H1 (cell line): ENCODE measurements around the gene MDM1. TPM values are rescaled to one million over a fixed set of nuclear protein-coding genes. Genes with fewer than 3 reads are reported as not detected.

ENCODE experiments used
- CTCF ChIA-PET: fragments of 300-600 bp; sonication (Branson Sonifier 250); formaldehyde crosslinking; loops from one replicate; lab custom pipeline; 2021; ENCODE audit not compliant: partially characterized antibody; lab: Charles Lee
- POLR2A ChIA-PET: fragments of 300-600 bp; sonication (Branson Sonifier 250); formaldehyde crosslinking; loops from one replicate; lab custom pipeline; 2021; ENCODE audit warnings: inconsistent platforms; ENCODE audit not compliant: partially characterized antibody; lab: Charles Lee
- DNase-seq, 2 experiments: peaks; one replicate each; pipeline versions ENCODE4 v3.0.0 to v3.0.0-alpha.2; 2010 to 2022; ENCODE audit warnings: low spot score in 2 of 2, low read depth in 1 of 2, mixed read lengths in 1 of 2
- FAIRE-seq: peaks from 2 replicates; lab custom pipeline; 2011; peaks lifted over from hg19 to GRCh38; lab: Jason Lieb, UNC
- H2AFZ ChIP-seq: 2 replicates; pipeline ENCODE4 v1.8.1; 2012; ENCODE audit warnings: low read length, inconsistent platforms
- H2AK5ac ChIP-seq: 2 replicates; pipeline ENCODE4 v1.6.1; 2013; ENCODE audit warnings: low read depth, low read length
- H2BK120ac ChIP-seq: replicated peaks from 2 replicates; pipeline ENCODE3; 2013; ENCODE audit warnings: low read depth, low read length, inconsistent platforms
- H2BK12ac ChIP-seq: 2 replicates; pipeline ENCODE4 v1.6.1; 2013; ENCODE audit warnings: low read depth, low read length
- H2BK15ac ChIP-seq: 2 replicates; pipeline ENCODE4 v1.6.1; 2013; ENCODE audit warnings: low read length
- H2BK20ac ChIP-seq: 2 replicates; pipeline ENCODE4 v1.6.1; 2013; ENCODE audit warnings: low read length
- H2BK5ac ChIP-seq: 2 replicates; pipeline ENCODE4 v1.6.1; 2013; ENCODE audit warnings: low read depth, low read length
- H3K14ac ChIP-seq: 2 replicates; pipeline ENCODE4 v1.6.1; 2013; ENCODE audit warnings: inconsistent platforms; ENCODE audit not compliant: insufficient read length
- H3K18ac ChIP-seq: 2 replicates; pipeline ENCODE4 v1.6.1; 2013; ENCODE audit warnings: low read length; ENCODE audit errors: extremely low read depth
- H3K23ac ChIP-seq: 2 replicates; pipeline ENCODE4 v1.6.1; 2013; ENCODE audit warnings: inconsistent platforms; ENCODE audit not compliant: insufficient read length
- H3K23me2 ChIP-seq: 2 replicates; pipeline ENCODE4 v1.6.1; 2013; ENCODE audit warnings: low read depth, low read length
- H3K27ac ChIP-seq: 2 replicates; pipeline ENCODE4 v1.6.1; 2011; ENCODE audit warnings: low read depth, low read length, inconsistent platforms
- H3K27me3 ChIP-seq, 4 experiments: replicated peaks in 1 of 4; 1 replicate in 1 of 4; 2 replicates in 3 of 4; pipeline versions ENCODE4 v1.6.1 to v1.8.1; 2011 to 2013; ENCODE audit warnings: low read length in 3 of 4, mild to moderate bottlenecking in 3 of 4, inconsistent platforms in 2 of 4, mixed read lengths in 2 of 4, moderate library complexity in 1 of 4; ENCODE audit not compliant: control insufficient read depth in 3 of 4, insufficient read depth in 3 of 4; ENCODE audit errors: extremely low read depth in 1 of 4
- H3K36me3 ChIP-seq, 4 experiments: 2 replicates each; pipeline versions ENCODE4 v1.6.1 to v1.8.1; 2011 to 2013; ENCODE audit warnings: mild to moderate bottlenecking in 4 of 4, low read length in 3 of 4, moderate library complexity in 2 of 4, control low read depth in 1 of 4, inconsistent platforms in 1 of 4; ENCODE audit not compliant: insufficient read depth in 4 of 4, control insufficient read depth in 2 of 4
- H3K4ac ChIP-seq: replicated peaks from 2 replicates; pipeline ENCODE3; 2013; ENCODE audit warnings: low read length, low read depth, mixed read lengths, inconsistent platforms; ENCODE audit not compliant: insufficient read length
- H3K4me1 ChIP-seq, 4 experiments: replicated peaks in 1 of 4; 1 replicate in 1 of 4; 2 replicates in 3 of 4; pipeline versions ENCODE4 v1.6.1 to v1.8.1; 2011 to 2013; ENCODE audit warnings: low read length in 3 of 4, inconsistent platforms in 2 of 4, mixed read lengths in 1 of 4; ENCODE audit not compliant: insufficient read depth in 4 of 4, control insufficient read depth in 3 of 4
- H3K4me2 ChIP-seq, 2 experiments: 2 replicates each; pipeline versions ENCODE4 v1.6.1 to v1.8.1; 2011 to 2013; ENCODE audit warnings: low read depth in 2 of 2, low read length in 2 of 2, control low read depth in 1 of 2, inconsistent platforms in 1 of 2, mild to moderate bottlenecking in 1 of 2; ENCODE audit not compliant: insufficient read depth in 1 of 2
- H3K4me3 ChIP-seq, 4 experiments: fragments of 200-600, 300-600 bp in 1 of 4; sonication (generic), shearing (Covaris generic), sonication (Bioruptor Twin) in 1 of 4; 2 replicates each; pipeline versions ENCODE4 v1.5.1 to v1.8.1; 2011 to 2016; ENCODE audit warnings: low read length in 4 of 4, low read depth in 3 of 4, control low read depth in 2 of 4, inconsistent platforms in 2 of 4, mild to moderate bottlenecking in 2 of 4, mixed read lengths in 1 of 4, moderate library complexity in 1 of 4; ENCODE audit not compliant: insufficient read depth in 2 of 4; ENCODE audit errors: extremely low read depth in 1 of 4
- H3K56ac ChIP-seq: replicated peaks from 2 replicates; pipeline ENCODE3; 2013; ENCODE audit warnings: low read depth, mild to moderate bottlenecking, mixed read lengths, low read length, inconsistent platforms; ENCODE audit not compliant: insufficient read length
- H3K79me1 ChIP-seq: 2 replicates; pipeline ENCODE4 v1.6.1; 2013; ENCODE audit warnings: low read depth, low read length, control low read depth
- H3K79me2 ChIP-seq, 2 experiments: 2 replicates each; pipeline versions ENCODE4 v1.6.1 to v1.8.1; 2012 to 2013; ENCODE audit warnings: low read length in 2 of 2, mild to moderate bottlenecking in 2 of 2, inconsistent platforms in 1 of 2; ENCODE audit not compliant: insufficient read depth in 2 of 2, control insufficient read depth in 1 of 2
- H3K9ac ChIP-seq, 4 experiments: replicated peaks in 1 of 4; 1 replicate in 1 of 4; 2 replicates in 3 of 4; pipeline versions ENCODE4 v1.6.1 to v1.8.1; 2011 to 2013; ENCODE audit warnings: low read depth in 3 of 4, low read length in 3 of 4, control low read depth in 2 of 4, mild to moderate bottlenecking in 2 of 4, moderate library complexity in 2 of 4, inconsistent platforms in 1 of 4; ENCODE audit errors: extremely low read depth in 1 of 4
- H3K9me3 ChIP-seq, 2 experiments: 2 replicates each; pipeline versions ENCODE4 v1.6.1 to v1.8.1; 2012 to 2013; ENCODE audit warnings: mild to moderate bottlenecking in 2 of 2, moderate library complexity in 2 of 2, control low read depth in 1 of 2, inconsistent platforms in 1 of 2, low read depth in 1 of 2, low read length in 1 of 2, mixed read lengths in 1 of 2; ENCODE audit not compliant: insufficient read depth in 2 of 2
- H4K20me1 ChIP-seq, 2 experiments: replicated peaks in 1 of 2; 2 replicates each; pipeline versions ENCODE3 to v1.8.1; 2011 to 2013; ENCODE audit warnings: inconsistent platforms in 2 of 2, low read length in 2 of 2, mild to moderate bottlenecking in 1 of 2; ENCODE audit not compliant: insufficient read depth in 2 of 2, control insufficient read depth in 1 of 2
- H4K5ac ChIP-seq: 2 replicates; pipeline ENCODE4 v1.6.1; 2013; ENCODE audit warnings: low read length, low read depth, mixed read lengths, inconsistent platforms; ENCODE audit not compliant: insufficient read length
- H4K8ac ChIP-seq: 2 replicates; pipeline ENCODE4 v1.8.0; 2013; ENCODE audit warnings: mild to moderate bottlenecking, moderate library complexity, low read length, inconsistent platforms; ENCODE audit not compliant: insufficient read depth; ENCODE audit errors: extremely low read depth
- H4K91ac ChIP-seq: replicated peaks from 2 replicates; pipeline ENCODE3; 2013; ENCODE audit warnings: low read length, mixed read lengths, inconsistent platforms; ENCODE audit not compliant: insufficient read length
- BACH1 ChIP-seq: IDR thresholded peaks from 2 replicates; pipeline ENCODE4 v1.6.1; 2012; ENCODE audit warnings: low read length, improper control_type of control experiment
- BCL11A ChIP-seq, 2 experiments: IDR thresholded peaks; one replicate each; pipeline ENCODE4 v1.6.1; 2011; ENCODE audit warnings: low read depth in 2 of 2, low read length in 2 of 2, mild to moderate bottlenecking in 2 of 2
- EP300 ChIP-seq, 2 experiments: IDR thresholded peaks; 1 replicate in 1 of 2; 2 replicates in 1 of 2; pipeline ENCODE4 v1.6.1; 2011 to 2012; ENCODE audit warnings: low read depth in 2 of 2, low read length in 2 of 2, mild to moderate bottlenecking in 2 of 2, borderline replicate concordance in 1 of 2, inconsistent platforms in 1 of 2, moderate library complexity in 1 of 2
- EZH2 ChIP-seq: fragments of 200-600 bp; sonication (generic); IDR thresholded peaks from 2 replicates; pipeline ENCODE4 v1.7.1; 2012; ENCODE audit warnings: low read depth, mild to moderate bottlenecking, moderate library complexity, low read length, inconsistent platforms; ENCODE audit not compliant: severe bottlenecking
- FOSL1 ChIP-seq: IDR thresholded peaks from 2 replicates; pipeline ENCODE4 v1.6.1; 2011; ENCODE audit warnings: mild to moderate bottlenecking, low read depth, low read length, moderate library complexity; ENCODE audit not compliant: insufficient read depth
- HDAC2 ChIP-seq, 2 experiments: fragments of 300-600 bp in 1 of 2; sonication (generic) in 1 of 2; IDR thresholded peaks; 2 replicates each; pipeline ENCODE4 v1.6.1; 2011 to 2012; ENCODE audit warnings: low read depth in 2 of 2, low read length in 2 of 2, mild to moderate bottlenecking in 2 of 2, moderate library complexity in 2 of 2, borderline replicate concordance in 1 of 2, inconsistent platforms in 1 of 2
- NANOG ChIP-seq: IDR thresholded peaks from 2 replicates; pipeline ENCODE4 v1.6.1; 2011; ENCODE audit warnings: low read length, low read depth, mild to moderate bottlenecking, inconsistent platforms; ENCODE audit not compliant: insufficient read depth, poor library complexity, severe bottlenecking
- POU5F1 ChIP-seq: IDR thresholded peaks from 2 replicates; pipeline ENCODE4 v1.6.1; 2011; ENCODE audit warnings: low read depth, mild to moderate bottlenecking, low read length, moderate library complexity
- SIN3A ChIP-seq, 2 experiments: IDR thresholded peaks in 1 of 2; conservative IDR thresholded peaks in 1 of 2; 2 replicates each; pipeline ENCODE4 v1.6.1; 2011 to 2012; ENCODE audit warnings: low read length in 2 of 2, improper control_type of control experiment in 1 of 2, low read depth in 1 of 2, mild to moderate bottlenecking in 1 of 2
- TBP ChIP-seq: IDR thresholded peaks from 2 replicates; pipeline ENCODE4 v1.6.1; 2011; ENCODE audit warnings: low read depth, low read length, improper control_type of control experiment
- WGBS, 2 experiments: shearing (Covaris generic) in 1 of 2; methylation state at CpG; one replicate each; pipeline versions ENCODE4 v1.1.6 to v1.1.7; 2013 to 2015; ENCODE audit warnings: low lambda C conversion rate in 2 of 2, mixed read lengths in 2 of 2, inconsistent platforms in 1 of 2, low coverage in 1 of 2, missing lambda C conversion rate in 1 of 2; ENCODE audit not compliant: insufficient replicate concordance in 2 of 2, insufficient coverage in 1 of 2, insufficient read length in 1 of 2; ENCODE audit errors: extremely low coverage in 1 of 2, missing lambda C conversion rate in 1 of 2; 5-methylcytosine and 5-hydroxymethylcytosine counted together
- polyA plus RNA-seq, 7 experiments: library from polyadenylated mRNA; depleted of rRNA in 3 of 7; stranded (reverse) in 5 of 7; unstranded in 2 of 7; fragments of >200 nt in 5 of 7; fragments of 200-250 nt in 2 of 7; gene quantifications; 1 replicate in 5 of 7; 2 replicates in 1 of 7; 4 replicates in 1 of 7; pipeline versions ENCODE4 v1.2.1 to v1.2.3, GENCODE V29; 2011 to 2013; ENCODE audit warnings: missing spikeins in 2 of 7, mixed read lengths in 2 of 7
- total RNA-seq: library from RNA; stranded (reverse); fragmentation: NEBNext Ultra II Directional; extraction: Animal tissue kit (Norgen Biotek cat#: 25700); gene quantifications from 2 replicates; pipeline ENCODE4 v1.2.1, GENCODE V29; 2021

Gene MDM1
- total and polyA plus RNA-seq, 2 of the 8 experiments (the other 6 are each of a cell fraction or from before 2014, with no cell fraction given): 3.1 to 10.7 TPM

GRCh38 chr12:68285541-68285940 is 46.6 kb downstream of the MDM1 start:
- no peak overlapping the region for H2BK20ac ChIP-seq
- no peak overlapping the region for H2BK5ac ChIP-seq
- H3K36me3 ChIP-seq: no peaks in the 10 kb centered on the region
- H4K20me1 ChIP-seq: no peaks in the 10 kb centered on the region
- ChIA-PET CTCF (interaction anchor here (1.3 to 1.7 kb wide), 2 partner anchors 48 to 63 kb away, joined by 3 to 6 read pairs; no protein-coding TSS in a partner anchor), POLR2A (no interaction called here)
- H2AK5ac ChIP-seq: no peak overlapping the region
- no peak overlapping the region for H3K18ac ChIP-seq
- H2BK15ac ChIP-seq: no peak overlapping the region
- no peaks in the 10 kb centered on the region for H3K79me1 ChIP-seq
- H3K4me1 ChIP-seq: no peaks in the 10 kb centered on the region; a peak in 1 of 7 replicates
- no peaks in the 10 kb centered on the region for H3K23me2 ChIP-seq
- no peak overlapping the region for H2BK120ac ChIP-seq
- DNase-seq (no peak), FAIRE-seq (no peak)
- no peak overlapping the region for H2AFZ ChIP-seq
- no peak overlapping the region for H3K56ac ChIP-seq
- H3K4ac ChIP-seq: no peak overlapping the region
- no peak overlapping the region for H3K4me3 ChIP-seq
- H3K23ac ChIP-seq: no peak overlapping the region
- no peak overlapping the region; a peak in 1 of 7 replicates for H3K9ac ChIP-seq
- H3K27me3 ChIP-seq: no peaks in the 10 kb centered on the region
- no peak overlapping the region for H3K14ac ChIP-seq
- H2BK12ac ChIP-seq: no peak overlapping the region
- H3K27ac ChIP-seq: no peak overlapping the region
- H4K8ac ChIP-seq: no peak overlapping the region
- H4K91ac ChIP-seq: no peak overlapping the region
- H3K9me3 ChIP-seq: no peaks in the 10 kb centered on the region
- no peak overlapping the region for H4K5ac ChIP-seq
- 81% methylated on average over 3 of the region's 3 CpGs; no CpG with 5 or more reads in 1 of the 2 experiments for WGBS, 2 experiments
- no peaks in the 10 kb centered on the region for H3K79me2 ChIP-seq
- H3K4me2 ChIP-seq: no peak overlapping the region
- TF ChIP-seq EP300 (IDR thresholded peaks at IDR 0.05; ENCODE audit: borderline replicate concordance in 1 of 2, low read depth in 2 of 2, low read length in 2 of 2) (no peak), NANOG (no peak), FOSL1 (no peak), BACH1 (no peak), EZH2 (no peak), TBP (no peak), POU5F1 (no peak), HDAC2 (IDR thresholded peaks at IDR 0.05; ENCODE audit: borderline replicate concordance in 1 of 2, low read depth in 2 of 2, low read length in 2 of 2) (no peak), BCL11A (IDR thresholded peaks at IDR 0.05; ENCODE audit: low read depth in 2 of 2, low read length in 2 of 2) (no peak), SIN3A (conservative IDR thresholded peaks at IDR 0.05 in 1 of 2, IDR thresholded peaks at IDR 0.05 in 1 of 2; ENCODE audit: low read depth in 1 of 2, low read length in 2 of 2) (no peak)
